H9 (cell line): ENCODE data around the gene MLLT6. TPM values are rescaled to one million over a fixed set of nuclear protein-coding genes. Genes with fewer than 3 reads are reported as not detected.

ENCODE experiments used
- DNase-seq: peaks from one replicate; pipeline ENCODE4 v3.0.0-alpha.2; 2017
- H2AFZ ChIP-seq: one replicate; pipeline ENCODE4 v1.6.1; 2013; ENCODE audit warnings: mild to moderate bottlenecking, low read length, control low read depth, moderate library complexity
- H2AK5ac ChIP-seq: 2 replicates; pipeline ENCODE4 v1.6.1; 2013; ENCODE audit warnings: low read length, control low read depth, mixed read lengths; ENCODE audit not compliant: insufficient read length
- H2BK120ac ChIP-seq: one replicate; pipeline ENCODE4 v1.6.1; 2013; ENCODE audit warnings: low read depth, mild to moderate bottlenecking, low read length, control low read depth, inconsistent platforms; ENCODE audit not compliant: poor library complexity, severe bottlenecking
- H2BK12ac ChIP-seq: 2 replicates; pipeline ENCODE4 v1.6.1; 2013; ENCODE audit warnings: low read length, control low read depth, mixed read lengths, low read depth; ENCODE audit not compliant: insufficient read length
- H2BK15ac ChIP-seq: 2 replicates; pipeline ENCODE4 v1.6.1; 2013; ENCODE audit warnings: low read depth, low read length, control low read depth
- H2BK20ac ChIP-seq: one replicate; pipeline ENCODE4 v1.6.1; 2013; ENCODE audit warnings: low read depth, mild to moderate bottlenecking, low read length, control low read depth, inconsistent platforms; ENCODE audit not compliant: poor library complexity, severe bottlenecking
- H2BK5ac ChIP-seq: 2 replicates; pipeline ENCODE4 v1.6.1; 2013; ENCODE audit warnings: low read length, control low read depth, mixed read lengths; ENCODE audit not compliant: insufficient read length
- H3K14ac ChIP-seq: 2 replicates; pipeline ENCODE4 v1.6.1; 2013; ENCODE audit warnings: low read length, control low read depth; ENCODE audit not compliant: insufficient read depth
- H3K18ac ChIP-seq: 2 replicates; pipeline ENCODE4 v1.6.1; 2013; ENCODE audit warnings: low read depth, mild to moderate bottlenecking, mixed read lengths, low read length, control low read depth; ENCODE audit not compliant: insufficient read length
- H3K23ac ChIP-seq: 2 replicates; pipeline ENCODE4 v1.6.1; 2013; ENCODE audit warnings: low read length, control low read depth, mixed read lengths, low read depth; ENCODE audit not compliant: insufficient read length
- H3K23me2 ChIP-seq: 2 replicates; pipeline ENCODE4 v1.6.1; 2013; ENCODE audit warnings: low read depth, mild to moderate bottlenecking, mixed read lengths, low read length, control low read depth; ENCODE audit not compliant: insufficient read length, poor library complexity, severe bottlenecking
- H3K27ac ChIP-seq: 2 replicates; pipeline ENCODE4 v1.5.1; 2013; ENCODE audit warnings: low read length, control low read depth, mixed read lengths, low read depth; ENCODE audit not compliant: insufficient read length
- H3K27me3 ChIP-seq: 2 replicates; pipeline ENCODE4 v1.6.1; 2013; ENCODE audit warnings: low read length, control low read depth, inconsistent platforms; ENCODE audit not compliant: insufficient read depth
- H3K4ac ChIP-seq: 2 replicates; pipeline ENCODE4 v1.6.1; 2013; ENCODE audit warnings: low read depth, mild to moderate bottlenecking, control low read depth, inconsistent platforms, low read length, moderate library complexity
- H3K4me1 ChIP-seq: 2 replicates; pipeline ENCODE4 v1.6.1; 2013; ENCODE audit warnings: low read length, control low read depth, inconsistent platforms; ENCODE audit not compliant: insufficient read depth
- H3K4me2 ChIP-seq: 2 replicates; pipeline ENCODE4 v1.6.1; 2013; ENCODE audit warnings: low read length, control low read depth, mixed read lengths; ENCODE audit not compliant: insufficient read length, insufficient read depth
- H3K56ac ChIP-seq: 2 replicates; pipeline ENCODE4 v1.6.1; 2013; ENCODE audit warnings: low read depth, mild to moderate bottlenecking, mixed read lengths, low read length, control low read depth; ENCODE audit not compliant: insufficient read length
- H3K79me1 ChIP-seq: 2 replicates; pipeline ENCODE4 v1.6.1; 2013; ENCODE audit warnings: low read depth, mild to moderate bottlenecking, moderate library complexity, low read length, control low read depth, inconsistent platforms; ENCODE audit not compliant: insufficient read depth, poor library complexity, severe bottlenecking
- H3K79me2 ChIP-seq: 2 replicates; pipeline ENCODE4 v1.6.1; 2013; ENCODE audit warnings: low read length, control low read depth, inconsistent platforms; ENCODE audit not compliant: insufficient read depth
- H3K9ac ChIP-seq: 2 replicates; pipeline ENCODE4 v1.6.1; 2013; ENCODE audit warnings: low read length, control low read depth, mixed read lengths; ENCODE audit not compliant: insufficient read length; ENCODE audit errors: extremely low read depth
- H3K9me3 ChIP-seq: one replicate; pipeline ENCODE4 v1.6.1; 2013; ENCODE audit warnings: low read depth, low read length, inconsistent platforms; ENCODE audit not compliant: control insufficient read depth
- H3T11ph ChIP-seq: one replicate; pipeline ENCODE4 v1.6.1; 2013; ENCODE audit warnings: mild to moderate bottlenecking, low read length, control low read depth, inconsistent platforms
- H4K20me1 ChIP-seq: one replicate; pipeline ENCODE4 v1.6.1; 2013; ENCODE audit not compliant: control insufficient read depth, insufficient read length, insufficient read depth
- H4K5ac ChIP-seq: 2 replicates; pipeline ENCODE4 v1.6.1; 2013; ENCODE audit warnings: low read depth, mild to moderate bottlenecking, mixed read lengths, low read length, control low read depth; ENCODE audit not compliant: insufficient read length
- H4K8ac ChIP-seq: replicated peaks from 2 replicates; pipeline ENCODE4 v1.6.1; 2013; ENCODE audit warnings: low read length, control low read depth, mixed read lengths, low read depth; ENCODE audit not compliant: insufficient read length
- H4K91ac ChIP-seq: 2 replicates; pipeline ENCODE4 v1.6.1; 2013; ENCODE audit warnings: low read depth, mild to moderate bottlenecking, moderate library complexity, mixed read lengths, low read length, control low read depth; ENCODE audit not compliant: insufficient read length
- H3K27ac Mint-ChIP-seq, 3 experiments: 2 replicates in 2 of 3; 3 replicates in 1 of 3; pipeline ENCODE4 v1.8.0; 2020 to 2021; ENCODE audit warnings: mixed read lengths in 3 of 3, mild to moderate bottlenecking in 1 of 3, moderate library complexity in 1 of 3
- H3K27me3 Mint-ChIP-seq: 2 replicates; pipeline ENCODE4 v1.8.0; 2021; ENCODE audit warnings: low read depth, mild to moderate bottlenecking, moderate library complexity, mixed read lengths
- H3K36me3 Mint-ChIP-seq, 3 experiments: 2 replicates in 2 of 3; 3 replicates in 1 of 3; pipeline ENCODE4 v1.8.0; 2020 to 2021; ENCODE audit warnings: low read depth in 3 of 3, mixed read lengths in 3 of 3; ENCODE audit not compliant: insufficient read depth in 1 of 3
- H3K4me1 Mint-ChIP-seq, 2 experiments: 2 replicates each; pipeline ENCODE4 v1.8.0; 2020; ENCODE audit warnings: mixed read lengths in 2 of 2
- H3K4me3 Mint-ChIP-seq, 2 experiments: 2 replicates in 1 of 2; 3 replicates in 1 of 2; pipeline ENCODE4 v1.8.0; 2020 to 2021; ENCODE audit warnings: mild to moderate bottlenecking in 2 of 2, mixed read lengths in 2 of 2, moderate library complexity in 1 of 2
- H3K9me3 Mint-ChIP-seq, 2 experiments: 2 replicates in 1 of 2; 3 replicates in 1 of 2; pipeline ENCODE4 v1.8.0; 2020; ENCODE audit warnings: mild to moderate bottlenecking in 2 of 2, mixed read lengths in 2 of 2, moderate library complexity in 1 of 2
- WGBS: extraction: QIAGEN DNeasy Blood & Tissue Kit; methylation state at CpG from one replicate; pipeline ENCODE4 v1.1.7; 2013; ENCODE audit warnings: missing lambda C conversion rate, low lambda C conversion rate, mixed read lengths; ENCODE audit not compliant: insufficient read length; ENCODE audit errors: extremely low coverage; 5-methylcytosine and 5-hydroxymethylcytosine counted together
- total RNA-seq: library from RNA; stranded (reverse); gene quantifications from 2 replicates; pipeline ENCODE4 v1.2.1, GENCODE V29; 2021
- TF ChIP-seq, protein P1 (sequence below): fragments of 200-600 bp; sonication (generic); conservative IDR thresholded peaks from 3 replicates; pipeline ENCODE4 v1.8.0; 2021; ENCODE audit warnings: antibody characterized with exemption, mild to moderate bottlenecking

Gene MLLT6
- total RNA-seq, 1 experiment from 2014 or later, result 26.4 TPM

- H2BK15ac ChIP-seq, result no peak overlapping the region
- TF ChIP-seq, protein P1, sequence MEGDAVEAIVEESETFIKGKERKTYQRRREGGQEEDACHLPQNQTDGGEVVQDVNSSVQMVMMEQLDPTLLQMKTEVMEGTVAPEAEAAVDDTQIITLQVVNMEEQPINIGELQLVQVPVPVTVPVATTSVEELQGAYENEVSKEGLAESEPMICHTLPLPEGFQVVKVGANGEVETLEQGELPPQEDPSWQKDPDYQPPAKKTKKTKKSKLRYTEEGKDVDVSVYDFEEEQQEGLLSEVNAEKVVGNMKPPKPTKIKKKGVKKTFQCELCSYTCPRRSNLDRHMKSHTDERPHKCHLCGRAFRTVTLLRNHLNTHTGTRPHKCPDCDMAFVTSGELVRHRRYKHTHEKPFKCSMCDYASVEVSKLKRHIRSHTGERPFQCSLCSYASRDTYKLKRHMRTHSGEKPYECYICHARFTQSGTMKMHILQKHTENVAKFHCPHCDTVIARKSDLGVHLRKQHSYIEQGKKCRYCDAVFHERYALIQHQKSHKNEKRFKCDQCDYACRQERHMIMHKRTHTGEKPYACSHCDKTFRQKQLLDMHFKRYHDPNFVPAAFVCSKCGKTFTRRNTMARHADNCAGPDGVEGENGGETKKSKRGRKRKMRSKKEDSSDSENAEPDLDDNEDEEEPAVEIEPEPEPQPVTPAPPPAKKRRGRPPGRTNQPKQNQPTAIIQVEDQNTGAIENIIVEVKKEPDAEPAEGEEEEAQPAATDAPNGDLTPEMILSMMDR, result no peak
Measured at GRCh38 chr17:38659415-38659814, 45.7 kb upstream of the MLLT6 start.

More at GRCh38 chr17:38659415-38659814, 45.7 kb upstream of the MLLT6 start:
- Mint-ChIP-seq H3K4me3 (no peak overlapping the region), H3K9me3 (no peaks in the 10 kb centered on the region; a peak in 1 of 5 replicates), H3K4me1 (peaks cover 27 to 47% of the 10 kb centered on the region in 2 experiments), H3K27ac (no peak overlapping the region), H3K36me3 (no peaks in the 10 kb centered on the region; a peak in 1 of 7 replicates), H3K27me3 (peaks cover 29% of the 10 kb centered on the region)
- H3K4ac ChIP-seq, result no peak overlapping the region
- H2BK120ac ChIP-seq, result no peak overlapping the region
- no peak overlapping the region for H3K4me2 ChIP-seq
- H4K5ac ChIP-seq, result no peak overlapping the region
- H3K23ac ChIP-seq, result no peak overlapping the region
- no peak overlapping the region for H3K14ac ChIP-seq
- no peak for DNase-seq
- no peak overlapping the region for H4K91ac ChIP-seq
- no peak overlapping the region for H2AFZ ChIP-seq
- no peak overlapping the region for H2BK12ac ChIP-seq
- no peaks in the 10 kb centered on the region for H3K79me1 ChIP-seq
- no peak overlapping the region for H3K9ac ChIP-seq
- H2AK5ac ChIP-seq, result no peak overlapping the region
- H3K79me2 ChIP-seq, result no peaks in the 10 kb centered on the region
- H2BK20ac ChIP-seq, result no peak overlapping the region
- no peak overlapping the region for H3T11ph ChIP-seq
- no peak overlapping the region for H3K18ac ChIP-seq
- H4K20me1 ChIP-seq, result no peaks in the 10 kb centered on the region
- no CpG with 5 or more reads among the region's 7 CpGs for WGBS
- H3K56ac ChIP-seq, result no peak overlapping the region
- H3K27ac ChIP-seq, result no peak overlapping the region
- no peaks in the 10 kb centered on the region; the same call in 1 of the 2 replicates for H3K4me1 ChIP-seq
- no peak overlapping the region for H4K8ac ChIP-seq
- H3K9me3 ChIP-seq, result no peaks in the 10 kb centered on the region
- no peaks in the 10 kb centered on the region for H3K27me3 ChIP-seq
- no peaks in the 10 kb centered on the region for H3K23me2 ChIP-seq
- H2BK5ac ChIP-seq, result no peak overlapping the region
